ENCODE results near the gene KRTAP5-10.
"Not testable (repeated sequence)": the region's sequence is repeated elsewhere in the genome, so short reads cannot be mapped to it uniquely, and the experiment has no call there.

Gene KRTAP5-10

DNA sequence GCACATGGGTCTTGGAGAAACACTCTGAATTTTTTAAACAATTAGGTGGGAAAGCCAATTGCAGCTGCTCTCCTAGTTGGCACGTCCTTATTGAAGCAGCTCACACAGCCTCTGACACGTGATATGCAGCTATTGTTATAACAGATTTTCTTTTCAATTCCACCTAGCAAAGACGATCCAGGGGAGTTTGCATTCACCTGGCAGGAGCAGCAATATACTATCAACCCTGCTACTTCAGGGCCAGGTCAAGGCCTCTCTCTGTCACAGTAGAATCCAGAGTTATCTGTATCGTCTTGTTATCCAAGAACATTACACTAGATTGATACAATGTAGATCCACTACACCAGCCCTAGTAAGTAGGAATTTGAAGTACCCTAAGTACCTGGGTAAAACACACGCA is 9.1 kb downstream of the KRTAP5-10 start:
- no peak for DNase-seq

DNA sequence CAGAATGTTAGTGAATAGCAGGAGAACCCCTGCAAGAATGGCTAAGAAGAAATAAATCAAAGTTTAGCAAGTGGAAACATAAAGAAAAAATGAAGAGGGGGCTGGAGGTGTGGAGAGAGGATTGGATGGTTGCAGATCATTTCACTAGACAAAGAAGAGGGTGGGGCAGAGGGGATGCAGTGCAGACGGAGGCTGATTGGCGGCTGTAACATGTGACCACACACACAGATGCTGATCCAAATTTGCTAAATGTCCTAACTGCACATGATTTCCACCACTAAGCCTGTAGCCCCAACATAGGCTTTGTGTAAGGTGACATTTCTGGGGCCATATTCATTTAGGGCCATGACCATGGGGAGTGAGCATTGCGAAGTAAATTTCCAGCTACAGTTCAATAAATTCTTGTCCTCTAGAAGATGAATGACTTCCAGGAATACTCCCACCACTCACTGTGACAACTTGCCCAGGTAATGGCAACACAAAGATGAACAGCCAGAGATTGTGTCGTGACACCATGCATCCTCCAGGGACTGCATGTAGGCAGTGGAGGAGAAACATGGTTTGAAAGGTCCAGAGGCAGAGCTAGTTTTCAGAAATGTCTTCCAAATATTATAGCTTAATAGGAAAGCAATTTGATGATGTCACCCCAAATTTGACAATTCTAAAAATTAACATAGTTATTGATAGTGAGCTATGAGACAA is 10.5 kb downstream of the KRTAP5-10 start:
- no peak for DNase-seq

- not testable (repeated sequence) for DNase-seq
These were observed 11.5 kb downstream of the KRTAP5-10 start for GRCh38 chr11:71576688-71577465.

GRCh38 chr11:71577469-71578004 is 12.2 kb downstream of the KRTAP5-10 start:
- no peak for DNase-seq

DNA sequence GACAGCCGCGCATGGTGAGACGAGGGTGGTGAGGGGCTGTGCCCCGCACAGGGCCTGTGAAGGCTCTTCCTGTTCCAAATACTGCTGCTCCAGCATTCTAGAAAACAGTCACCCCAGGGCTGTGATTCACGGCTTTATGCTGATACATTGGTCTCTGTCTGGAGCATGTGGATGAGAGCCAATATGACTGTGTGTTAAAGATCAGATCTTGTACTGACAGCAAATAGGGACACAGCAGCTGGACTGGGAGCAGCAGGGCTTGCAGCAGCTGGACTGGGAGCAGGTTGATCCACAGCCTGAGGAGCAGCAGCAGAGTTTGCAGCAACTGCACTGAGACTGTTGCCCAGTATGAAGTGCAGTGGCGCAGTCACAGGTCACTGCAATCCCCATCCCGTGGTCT is 14.2 kb downstream of the KRTAP5-10 start:
- not testable (repeated sequence) for DNase-seq

DNA sequence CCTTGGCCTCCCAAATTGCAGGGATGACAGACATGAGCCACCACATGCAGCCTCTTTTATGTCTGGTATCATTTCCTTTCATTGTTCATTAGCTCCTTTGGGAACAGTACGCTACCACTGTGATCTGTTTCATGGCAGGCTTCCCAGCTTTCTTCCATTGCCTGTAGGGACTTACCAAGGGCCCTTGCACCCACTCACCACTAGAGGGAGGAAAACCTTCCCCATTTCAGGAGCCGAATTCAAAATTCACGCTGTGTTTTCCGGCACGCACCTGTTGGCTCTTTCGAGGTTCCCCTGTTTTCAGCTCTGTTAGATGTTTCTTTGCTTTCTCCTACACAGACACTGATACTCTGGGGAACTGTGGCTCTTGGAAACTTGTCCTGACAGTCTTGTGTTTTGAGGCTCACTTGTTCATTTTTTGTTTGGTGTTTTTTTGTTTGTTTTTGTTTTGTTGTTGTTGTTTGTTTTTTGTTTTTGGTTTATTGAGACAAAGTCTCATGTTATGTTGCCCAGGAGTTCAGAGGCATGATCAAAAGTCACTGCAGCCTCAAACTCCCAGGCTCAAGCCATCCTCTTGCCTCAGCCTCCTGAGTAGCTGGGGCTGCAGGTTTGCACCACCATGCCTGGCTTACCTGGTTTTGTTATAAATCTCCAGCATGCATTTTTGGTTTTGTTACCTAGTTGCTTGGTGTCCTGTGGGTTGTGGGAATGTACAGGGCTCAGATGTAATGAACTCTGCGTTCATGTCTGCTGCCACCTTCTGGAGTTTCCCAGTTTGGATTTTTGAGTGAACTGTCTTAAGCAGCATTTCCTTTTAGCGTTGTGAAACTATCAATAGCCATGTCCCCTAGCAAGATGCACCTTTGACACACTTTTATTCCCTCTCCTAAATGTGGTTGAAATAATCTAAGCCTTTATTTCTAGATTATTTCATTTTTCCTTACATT is 15.0 kb downstream of the KRTAP5-10 start:
- DNase-seq, result peak; percentile 56 to 82 (median 57)

- no peak for DNase-seq
These were observed 16.5 kb downstream of the KRTAP5-10 start for GRCh38 chr11:71581826-71582225.

DNA sequence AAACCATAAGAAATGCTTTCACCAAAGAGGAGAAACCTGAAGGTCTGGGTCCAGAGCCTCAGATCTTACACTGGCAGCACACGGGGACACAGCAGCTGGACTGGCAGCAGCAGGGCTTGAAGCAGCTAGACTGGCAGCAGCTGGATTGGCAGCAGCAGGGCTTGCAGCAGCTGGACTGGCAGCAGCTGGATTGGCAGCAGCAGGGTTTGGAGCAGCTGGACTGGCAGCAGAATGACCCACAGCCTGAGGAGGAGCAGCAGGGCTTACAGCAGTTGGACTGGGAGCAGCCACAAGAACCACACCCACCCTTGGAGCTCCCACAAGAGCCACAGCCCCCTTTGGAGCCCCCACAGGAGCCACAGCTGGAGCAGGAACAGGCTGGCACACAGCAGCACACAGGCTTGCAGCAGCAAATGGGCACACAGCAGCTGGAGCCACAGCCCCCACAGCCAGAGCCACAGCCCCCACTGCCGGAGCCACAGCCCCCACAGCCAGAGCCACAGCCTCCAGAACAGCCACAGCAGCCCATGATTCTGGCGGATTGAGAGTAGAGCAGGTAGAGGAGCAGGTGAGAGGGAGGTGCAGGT is 17.0 kb downstream of the KRTAP5-10 start, which contains the start of gene KRTAP5-11:
Gene KRTAP5-11, minus strand, starts transcription at position 567 of the 587 bp plus-strand sequence. Its CDS starts 38 bp downstream, at position 529.
- DNase-seq, result no peak

DNA sequence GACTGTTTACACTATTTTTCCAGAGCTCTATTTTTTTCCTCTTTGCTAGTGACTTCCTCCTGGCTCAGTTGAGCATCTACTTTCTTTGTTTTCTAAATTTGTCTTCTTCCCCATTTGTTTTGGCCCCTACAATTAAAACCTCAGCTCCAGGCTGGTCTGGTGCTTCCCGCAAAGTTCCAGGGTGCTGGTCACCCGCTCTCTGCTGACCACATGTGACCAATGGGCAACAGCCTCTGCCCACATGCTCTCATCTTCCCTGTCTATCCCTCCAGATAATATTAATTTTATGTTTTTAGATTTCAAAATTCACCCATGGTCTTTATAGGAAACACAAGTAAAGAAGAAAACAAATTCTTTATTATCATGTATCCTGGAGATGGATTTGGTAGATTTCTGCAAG is 17.6 kb downstream of the KRTAP5-10 start:
- not testable (repeated sequence) for DNase-seq

- DNase-seq, result not testable (repeated sequence)
These were observed 20.3 kb downstream of the KRTAP5-10 start for GRCh38 chr11:71585673-71586072.

DNA sequence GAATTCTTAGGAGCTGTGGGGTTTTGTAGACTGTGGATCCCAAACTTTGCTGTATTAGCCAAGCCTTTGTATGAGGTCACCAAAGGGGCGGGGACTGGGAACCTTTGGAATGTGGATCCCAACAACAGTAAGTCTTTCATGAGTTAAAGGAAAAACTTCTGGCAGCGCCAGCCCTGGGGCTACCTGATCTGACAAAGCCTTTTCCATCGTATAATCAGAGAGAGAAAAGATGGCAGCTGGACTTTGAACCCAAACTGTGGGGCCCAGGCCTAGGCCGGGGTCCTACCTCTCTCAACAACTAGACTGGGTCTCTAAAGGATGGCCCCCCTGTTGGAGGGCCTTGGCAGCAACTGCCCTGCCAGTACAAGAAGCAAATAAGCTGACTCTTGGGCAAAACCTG is 23.0 kb downstream of the KRTAP5-10 start:
- not testable (repeated sequence) for DNase-seq

DNA sequence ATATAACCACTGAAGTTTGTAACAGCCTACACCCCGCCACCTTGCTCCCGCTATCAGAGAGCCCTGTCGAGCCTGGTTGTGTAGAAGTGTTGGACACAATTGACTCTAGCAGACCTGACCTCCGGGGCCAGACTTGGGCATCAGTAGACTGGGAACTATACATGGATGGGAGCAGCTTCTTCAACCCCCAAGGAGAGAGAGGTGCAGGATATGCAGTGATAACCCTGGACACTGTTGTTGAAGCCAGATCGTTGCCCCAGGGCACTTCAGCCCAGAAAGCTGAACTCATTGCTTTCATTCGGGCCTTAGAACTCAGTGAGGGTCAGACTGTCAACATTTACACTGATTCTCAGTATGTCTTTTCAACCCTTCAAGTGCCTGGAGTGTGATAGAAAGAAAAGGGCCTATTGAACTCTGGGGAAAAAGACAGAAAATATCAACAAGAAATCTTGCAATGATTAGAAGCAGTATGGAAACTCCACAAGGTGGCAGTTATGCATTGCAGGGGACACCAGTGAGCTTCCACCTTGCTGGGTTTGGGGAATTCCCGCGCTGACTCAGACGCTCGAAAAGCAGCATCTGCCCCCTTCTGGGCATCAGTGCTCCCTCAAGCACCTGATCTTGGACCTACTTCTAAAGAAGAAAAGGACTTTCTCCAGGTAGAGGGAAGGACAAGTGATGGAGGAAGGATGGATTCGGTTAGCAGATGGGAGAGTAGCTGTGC is 23.6 kb downstream of the KRTAP5-10 start:
- not testable (repeated sequence) for DNase-seq

DNA sequence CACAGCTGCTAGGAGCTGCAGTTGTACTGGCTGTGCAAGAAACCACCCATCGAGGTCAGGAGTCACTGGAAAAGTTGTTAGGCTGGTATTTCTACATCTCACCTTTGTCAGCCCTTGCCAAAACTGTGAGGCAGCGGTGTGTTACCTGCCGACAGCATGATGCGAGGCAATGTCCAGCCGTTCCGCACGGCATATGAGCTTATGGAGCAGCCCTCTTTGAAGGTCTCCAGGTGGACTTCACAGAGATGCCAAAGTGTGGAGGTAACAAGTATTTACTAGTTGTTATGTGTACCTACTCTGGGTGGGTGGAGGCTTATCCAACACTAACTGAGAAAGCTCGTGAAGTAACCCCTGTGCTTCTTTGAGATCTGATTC is 24.2 kb downstream of the KRTAP5-10 start:
- not testable (repeated sequence) for DNase-seq

GRCh38 chr11:71603221-71603620 is 37.9 kb downstream of the KRTAP5-10 start:
- not testable (repeated sequence) for DNase-seq

DNA sequence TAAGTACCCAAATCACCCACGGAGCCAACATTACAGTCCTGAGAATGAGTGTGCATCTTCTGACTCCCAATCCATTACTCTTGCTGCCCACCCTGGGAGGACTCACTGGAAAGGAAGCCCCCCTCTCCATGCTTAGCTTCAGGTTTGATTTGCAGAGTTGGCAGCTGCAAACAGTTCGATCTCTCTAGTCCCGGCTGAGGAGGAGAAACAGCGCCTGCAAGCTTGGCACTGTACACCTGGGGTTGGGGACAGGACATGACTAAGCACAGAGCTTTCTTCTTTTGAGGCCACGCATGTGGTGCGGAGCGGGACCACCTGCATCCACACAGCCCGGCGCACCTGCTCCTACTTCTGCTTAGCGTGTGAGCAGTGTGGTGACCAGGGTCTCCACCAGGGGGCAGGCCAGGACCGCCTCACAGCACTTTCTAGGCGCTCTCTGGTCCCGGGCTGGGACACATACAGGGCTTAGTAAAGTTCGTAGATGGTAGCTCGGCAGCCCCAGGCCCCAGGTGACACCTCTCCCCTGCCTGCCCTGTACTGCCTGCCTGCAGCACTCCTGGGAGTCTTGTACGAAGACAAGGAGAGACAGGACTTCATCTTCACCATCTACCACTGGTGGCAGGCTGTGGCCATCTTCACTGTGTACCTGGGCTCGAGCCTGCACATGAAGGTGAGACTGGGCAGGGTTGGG is 39.6 kb downstream of the KRTAP5-10 start:
- DNase-seq, result not testable (repeated sequence)

GRCh38 chr11:71606853-71607519 is 41.6 kb downstream of the KRTAP5-10 start:
- DNase-seq, result peak in 2 of 3 experiments; percentile 37 to 40

GRCh38 chr11:71607520-71608216 is 42.3 kb downstream of the KRTAP5-10 start:
- DNase-seq, result peak in 2 of 3 experiments; percentile 37 to 45

DNA sequence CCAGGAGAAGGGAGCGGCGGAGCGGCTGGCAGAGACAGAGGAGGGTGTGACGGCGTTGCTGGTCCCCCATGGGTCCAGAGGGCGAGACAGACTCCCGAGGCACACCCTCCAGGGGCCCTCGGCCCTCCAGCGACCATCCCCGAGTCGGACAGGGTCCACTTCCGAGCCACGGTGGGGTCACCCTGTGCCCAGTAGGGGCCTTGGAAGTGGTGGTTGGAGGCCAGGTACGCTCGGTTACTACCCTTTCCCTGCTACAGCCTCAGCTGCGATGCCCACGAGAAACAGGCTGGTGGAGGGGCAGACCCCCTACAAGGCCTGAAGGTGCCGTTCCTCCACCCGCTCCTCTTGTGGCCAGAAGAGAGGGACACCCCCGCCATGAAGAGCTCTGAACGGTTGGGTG is 42.9 kb downstream of the KRTAP5-10 start:
- not testable (repeated sequence) for DNase-seq

DNA sequence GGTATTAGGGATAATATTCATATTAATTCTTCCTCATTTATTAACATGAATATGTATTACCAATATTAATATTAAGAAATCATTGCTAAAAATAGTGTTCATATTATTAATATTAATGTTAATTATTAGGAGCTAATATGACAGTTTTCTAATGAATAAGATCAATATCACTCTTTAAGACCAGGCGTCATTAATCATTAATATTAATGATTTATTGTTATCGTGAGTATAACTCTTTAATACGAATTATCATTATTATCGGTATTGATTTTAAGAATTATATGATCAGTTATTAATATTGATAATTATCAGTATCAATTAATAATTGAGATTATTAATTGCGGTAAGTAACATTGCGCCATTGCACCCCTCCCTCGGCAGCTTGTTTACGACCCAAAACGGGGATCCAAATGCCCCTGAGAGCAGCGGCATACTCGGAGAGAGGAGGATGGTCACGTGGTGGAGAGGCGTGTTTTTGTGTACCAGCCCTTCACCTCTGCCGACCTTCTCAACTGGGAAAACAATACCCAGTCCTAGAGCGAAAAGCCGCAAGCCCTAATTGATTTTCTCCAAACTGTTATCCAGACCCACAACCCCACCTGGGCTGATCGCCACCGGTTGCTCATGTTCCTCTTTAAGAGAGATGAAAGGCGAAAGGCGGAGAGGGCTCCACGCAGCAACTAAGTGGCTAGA is 46.0 kb downstream of the KRTAP5-10 start:
- DNase-seq, result not testable (repeated sequence)
